Upper lobe of left lung (tissue), 6 donors: ENCODE data around the gene RPGRIP1L. TPM values are rescaled to one million over a fixed set of nuclear protein-coding genes. Genes with fewer than 3 reads are reported as not detected.

Experiments used
- ATAC-seq, 2 donors: fragments of 200-7000 bp; cut with Tn5 transposase; one replicate each; pipeline ENCODE4 v1.9.1; 2022; ENCODE audit warnings: mild to moderate bottlenecking in 2 of 2, moderate library complexity in 2 of 2; ENCODE audit not compliant: low FRiP score in 2 of 2
- DNase-seq, 2 donors: peaks; one replicate each; pipeline ENCODE4 v3.0.0-alpha.2; 2019 to 2020
- H3K27ac ChIP-seq, 4 donors: fragments of 200-600 bp; sonication (generic); one replicate each; pipeline ENCODE4 v1.5.1; 2016 to 2019
- H3K27me3 ChIP-seq, 4 donors: fragments of 200-600 bp; sonication (generic); one replicate each; pipeline ENCODE4 v1.5.1; 2017 to 2019
- H3K36me3 ChIP-seq, 4 donors: fragments of 200-600 bp; sonication (generic); one replicate each; pipeline ENCODE4 v1.5.1; 2016 to 2019
- H3K4me1 ChIP-seq, 4 donors: fragments of 200-600 bp; sonication (generic); one replicate each; pipeline ENCODE4 v1.5.1; 2018 to 2019
- H3K4me3 ChIP-seq, 4 donors: fragments of 200-600 bp; sonication (generic); one replicate each; pipeline ENCODE4 v1.5.1; 2017 to 2019; ENCODE audit warnings: mild to moderate bottlenecking in 2 of 4, moderate library complexity in 1 of 4
- H3K9me3 ChIP-seq, 4 donors: fragments of 200-600 bp; sonication (generic); one replicate each; pipeline ENCODE4 v1.5.1; 2018 to 2019
- CTCF ChIP-seq, 6 experiments: fragments of 450-650 bp in 4 of 6; fragments of 200-600 bp in 2 of 6; sonication (generic) in 2 of 6; IDR thresholded peaks; one replicate each; pipeline ENCODE4 v1.5.1; 2016 to 2019; ENCODE audit warnings: antibody characterized with exemption in 6 of 6
- EP300 ChIP-seq, 4 donors: sonication (generic); formaldehyde crosslinking; IDR thresholded peaks; one replicate each; pipeline ENCODE4 v1.5.1; 2017; ENCODE audit warnings: antibody characterized with exemption in 4 of 4, control low read depth in 2 of 4
- POLR2A ChIP-seq, 4 donors: fragments of 450-650 bp; IDR thresholded peaks; one replicate each; pipeline ENCODE4 v1.5.1; 2016 to 2017; ENCODE audit warnings: antibody characterized with exemption in 4 of 4, mild to moderate bottlenecking in 2 of 4
- POLR2AphosphoS5 ChIP-seq, 2 donors: sonication (generic); formaldehyde crosslinking; IDR thresholded peaks; one replicate each; pipeline ENCODE4 v1.5.1; 2017; ENCODE audit warnings: antibody characterized with exemption in 2 of 2
- WGBS, 2 donors: methylation state at CpG; one replicate each; pipeline ENCODE4 v1.1.5; 2017 to 2018; 5-methylcytosine and 5-hydroxymethylcytosine counted together
- total RNA-seq, 6 donors: library from RNA; depleted of rRNA in 4 of 6; stranded (reverse); fragments of >200 nt in 4 of 6; gene quantifications; one replicate each; pipeline versions ENCODE4 v1.1.0 to v1.2.1, GENCODE V29; 2016 to 2021
- donor health status: DM: no; HTN: no; CAD: no; lungs with moderate emphysema.
- donor health status: DM: no; HTN: yes; CAD: no; lungs with severe emphysema.

RPGRIP1L gene
- total RNA-seq, 6 donors from 2014 or later = 2.8 to 15.9 (median 4.0) TPM

- DNase-seq (no peak), ATAC-seq (no peak)
- H3K4me3 ChIP-seq = no peak overlapping the region
- TF ChIP-seq CTCF (IDR thresholded peaks at IDR 0.05) (no peak), POLR2AphosphoS5 (IDR thresholded peaks at IDR 0.05) (no peak), POLR2A (IDR thresholded peaks at IDR 0.05) (no peak), EP300 (IDR thresholded peaks at IDR 0.05) (no peak)
- H3K27ac ChIP-seq = no peak overlapping the region
- no peaks in the 10 kb centered on the region for H3K4me1 ChIP-seq
- WGBS, 2 donors = 90 to 94% methylated on average over 2 of the region's 2 CpGs
- no peaks in the 10 kb centered on the region for H3K36me3 ChIP-seq
- no peaks in the 10 kb centered on the region for H3K27me3 ChIP-seq
- no peaks in the 10 kb centered on the region for H3K9me3 ChIP-seq
Measured at GRCh38 chr16:53668869-53669268, 34.8 kb downstream of the RPGRIP1L start.

DNA sequence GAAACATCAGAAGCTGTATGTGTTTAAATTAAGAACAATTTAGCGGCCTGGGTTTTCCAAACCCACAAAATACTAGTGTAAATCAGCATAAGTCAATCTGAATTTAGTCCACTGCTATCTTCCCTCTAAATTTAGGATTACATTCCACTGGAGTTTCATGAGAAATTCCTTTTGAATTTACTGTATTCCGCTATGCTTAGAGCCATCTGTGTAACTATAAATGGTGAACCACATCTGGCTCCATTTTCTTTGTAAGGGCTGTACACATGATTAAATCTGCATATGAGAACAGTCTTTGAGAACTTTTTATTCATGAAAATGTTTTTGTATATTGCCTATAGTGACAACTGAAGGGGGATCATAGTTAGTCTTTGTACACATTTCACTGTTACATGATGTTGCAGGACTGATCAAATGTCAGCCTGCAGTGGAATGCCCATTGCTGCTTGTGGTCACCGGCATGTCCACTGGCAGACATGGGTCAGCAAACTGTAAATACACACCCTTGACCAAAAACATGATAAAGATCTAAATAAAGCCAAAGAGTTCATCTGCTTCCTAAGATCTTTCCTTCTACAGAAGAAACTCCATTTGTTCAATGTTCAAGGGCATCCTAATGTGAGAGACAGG is 36.8 kb downstream of the RPGRIP1L start:
- TF ChIP-seq POLR2AphosphoS5 (IDR thresholded peaks at IDR 0.05) = no peak
- no peak for TF ChIP-seq EP300 (IDR thresholded peaks at IDR 0.05)
- no peak for TF ChIP-seq CTCF (IDR thresholded peaks at IDR 0.05)
- TF ChIP-seq POLR2A (IDR thresholded peaks at IDR 0.05) = no peak
- Histone ChIP-seq H3K4me1 (no peaks in the 10 kb centered on the region), H3K27ac (no peak overlapping the region), H3K9me3 (no peaks in the 10 kb centered on the region), H3K36me3 (no peaks in the 10 kb centered on the region), H3K27me3 (no peaks in the 10 kb centered on the region), H3K4me3 (no peak overlapping the region)
- DNase-seq (no peak), ATAC-seq (no peak)
- WGBS, 2 donors = 75 to 91% methylated on average over 3 of the region's 3 CpGs

DNA sequence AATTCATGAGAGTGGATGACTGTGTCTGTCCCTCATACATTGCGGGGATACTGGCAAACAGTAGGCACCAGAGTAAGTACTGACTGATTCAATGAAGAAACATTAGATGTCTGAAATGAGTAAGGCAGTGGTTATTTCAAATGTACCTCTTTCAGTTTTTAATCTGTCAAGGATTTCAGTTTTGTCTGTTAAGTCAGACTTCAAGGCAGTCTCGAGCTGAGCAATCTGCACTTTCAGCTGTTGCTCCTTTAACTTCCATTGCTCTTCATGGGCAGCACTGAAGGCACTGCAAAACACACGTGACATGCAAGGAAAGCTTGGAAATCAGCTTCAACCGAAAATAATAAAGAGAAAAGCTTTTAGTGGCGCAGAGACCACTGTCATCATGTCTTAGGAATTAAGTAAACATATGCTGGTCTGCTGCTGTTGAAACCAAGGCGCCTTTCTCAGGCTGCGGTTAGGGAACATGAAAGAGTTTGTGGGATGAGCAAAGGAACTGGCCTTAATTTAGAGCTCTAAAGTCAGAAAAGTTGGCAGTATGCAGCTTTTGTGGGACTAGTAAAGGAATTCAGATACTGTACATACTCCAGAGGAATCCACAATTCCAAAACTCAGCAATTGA is 38.8 kb downstream of the RPGRIP1L start:
- H3K27me3 ChIP-seq = no peaks in the 10 kb centered on the region
- no peaks in the 10 kb centered on the region for H3K9me3 ChIP-seq
- no peak for TF ChIP-seq EP300 (IDR thresholded peaks at IDR 0.05)
- no peak for TF ChIP-seq POLR2AphosphoS5 (IDR thresholded peaks at IDR 0.05)
- no peak for TF ChIP-seq POLR2A (IDR thresholded peaks at IDR 0.05)
- TF ChIP-seq CTCF (IDR thresholded peaks at IDR 0.05) = no peak
- 62 to 69% methylated on average over 7 of the region's 7 CpGs for WGBS, 2 donors
- no peak for DNase-seq
- peak in 1 of 2 donors; percentile 93 for ATAC-seq
- no peaks in the 10 kb centered on the region for H3K4me1 ChIP-seq
- H3K36me3 ChIP-seq = no peaks in the 10 kb centered on the region
- no peak overlapping the region for H3K27ac ChIP-seq
- no peak overlapping the region for H3K4me3 ChIP-seq

- Histone ChIP-seq H3K4me1 (no peaks in the 10 kb centered on the region), H3K27me3 (no peaks in the 10 kb centered on the region), H3K4me3 (no peak overlapping the region), H3K9me3 (no peaks in the 10 kb centered on the region), H3K27ac (no peak overlapping the region), H3K36me3 (no peaks in the 10 kb centered on the region)
- DNase-seq = no peak
- 94 to 100% methylated on average over 1 of the region's 1 CpG for WGBS, 2 donors
- TF ChIP-seq POLR2AphosphoS5 (IDR thresholded peaks at IDR 0.05) = no peak
- no peak for TF ChIP-seq EP300 (IDR thresholded peaks at IDR 0.05)
- no peak for TF ChIP-seq CTCF (IDR thresholded peaks at IDR 0.05)
- no peak for TF ChIP-seq POLR2A (IDR thresholded peaks at IDR 0.05)
- no peak for ATAC-seq
Measured at GRCh38 chr16:53662072-53662471, 41.6 kb downstream of the RPGRIP1L start.

DNA sequence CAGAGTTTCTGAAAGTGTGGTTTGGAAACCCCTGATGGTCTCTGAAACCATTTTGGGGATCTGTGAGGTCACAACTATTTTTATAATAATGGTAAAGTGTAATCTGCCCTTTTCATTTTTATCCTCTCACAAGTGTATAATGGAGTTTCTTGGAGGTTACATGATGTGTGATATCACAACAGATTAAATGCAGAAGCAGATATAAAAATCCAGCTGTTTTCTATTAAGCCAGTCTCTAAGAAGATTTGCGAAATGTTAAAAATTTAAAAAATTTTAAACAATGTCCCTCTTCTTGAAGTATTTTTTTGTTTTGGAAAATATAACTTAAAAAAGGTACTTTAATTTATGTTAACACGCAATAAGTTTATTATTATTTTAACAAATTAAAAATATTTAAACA is 48.7 kb downstream of the RPGRIP1L start:
- no peak overlapping the region for H3K4me3 ChIP-seq

More for the DNA sequence above, 48.7 kb downstream of the RPGRIP1L start:
- Histone ChIP-seq H3K27me3 (no peaks in the 10 kb centered on the region), H3K4me1 (no peaks in the 10 kb centered on the region), H3K9me3 (no peaks in the 10 kb centered on the region), H3K36me3 (peaks cover 0 to 3% (median 0%) of the 10 kb centered on the region in 4 donors), H3K27ac (no peak overlapping the region)
- WGBS, 2 donors = 96% methylated on average over 2 of the region's 2 CpGs
- ATAC-seq (no peak), DNase-seq (no peak)
- TF ChIP-seq POLR2AphosphoS5 (IDR thresholded peaks at IDR 0.05) (no peak), POLR2A (IDR thresholded peaks at IDR 0.05) (no peak), CTCF (IDR thresholded peaks at IDR 0.05) (no peak), EP300 (IDR thresholded peaks at IDR 0.05) (no peak)
